H1 (cell line): Measurements from ENCODE around the gene RAMP1. TPM values are rescaled to one million over a fixed set of nuclear protein-coding genes. Genes with fewer than 3 reads are reported as not detected.

ENCODE experiments used
- CTCF ChIA-PET: fragments of 300-600 bp; sonication (Branson Sonifier 250); formaldehyde crosslinking; loops from one replicate; lab custom pipeline; 2021; ENCODE audit not compliant: partially characterized antibody; lab: Charles Lee
- POLR2A ChIA-PET: fragments of 300-600 bp; sonication (Branson Sonifier 250); formaldehyde crosslinking; loops from one replicate; lab custom pipeline; 2021; ENCODE audit warnings: inconsistent platforms; ENCODE audit not compliant: partially characterized antibody; lab: Charles Lee
- DNase-seq, 2 experiments: peaks; one replicate each; pipeline versions ENCODE4 v3.0.0 to v3.0.0-alpha.2; 2010 to 2022; ENCODE audit warnings: low spot score in 2 of 2, low read depth in 1 of 2, mixed read lengths in 1 of 2
- FAIRE-seq: peaks from 2 replicates; lab custom pipeline; 2011; peaks lifted over from hg19 to GRCh38; lab: Jason Lieb, UNC
- H2AFZ ChIP-seq: 2 replicates; pipeline ENCODE4 v1.8.1; 2012; ENCODE audit warnings: low read length, inconsistent platforms
- H2AK5ac ChIP-seq: 2 replicates; pipeline ENCODE4 v1.6.1; 2013; ENCODE audit warnings: low read depth, low read length
- H2BK120ac ChIP-seq: replicated peaks from 2 replicates; pipeline ENCODE3; 2013; ENCODE audit warnings: low read depth, low read length, inconsistent platforms
- H2BK12ac ChIP-seq: 2 replicates; pipeline ENCODE4 v1.6.1; 2013; ENCODE audit warnings: low read depth, low read length
- H2BK15ac ChIP-seq: 2 replicates; pipeline ENCODE4 v1.6.1; 2013; ENCODE audit warnings: low read length
- H2BK20ac ChIP-seq: 2 replicates; pipeline ENCODE4 v1.6.1; 2013; ENCODE audit warnings: low read length
- H2BK5ac ChIP-seq: 2 replicates; pipeline ENCODE4 v1.6.1; 2013; ENCODE audit warnings: low read depth, low read length
- H3K14ac ChIP-seq: 2 replicates; pipeline ENCODE4 v1.6.1; 2013; ENCODE audit warnings: inconsistent platforms; ENCODE audit not compliant: insufficient read length
- H3K18ac ChIP-seq: 2 replicates; pipeline ENCODE4 v1.6.1; 2013; ENCODE audit warnings: low read length; ENCODE audit errors: extremely low read depth
- H3K23ac ChIP-seq: 2 replicates; pipeline ENCODE4 v1.6.1; 2013; ENCODE audit warnings: inconsistent platforms; ENCODE audit not compliant: insufficient read length
- H3K23me2 ChIP-seq: 2 replicates; pipeline ENCODE4 v1.6.1; 2013; ENCODE audit warnings: low read depth, low read length
- H3K27ac ChIP-seq: 2 replicates; pipeline ENCODE4 v1.6.1; 2011; ENCODE audit warnings: low read depth, low read length, inconsistent platforms
- H3K27me3 ChIP-seq, 4 experiments: replicated peaks in 1 of 4; 1 replicate in 1 of 4; 2 replicates in 3 of 4; pipeline versions ENCODE4 v1.6.1 to v1.8.1; 2011 to 2013; ENCODE audit warnings: low read length in 3 of 4, mild to moderate bottlenecking in 3 of 4, inconsistent platforms in 2 of 4, mixed read lengths in 2 of 4, moderate library complexity in 1 of 4; ENCODE audit not compliant: control insufficient read depth in 3 of 4, insufficient read depth in 3 of 4; ENCODE audit errors: extremely low read depth in 1 of 4
- H3K36me3 ChIP-seq, 4 experiments: 2 replicates each; pipeline versions ENCODE4 v1.6.1 to v1.8.1; 2011 to 2013; ENCODE audit warnings: mild to moderate bottlenecking in 4 of 4, low read length in 3 of 4, moderate library complexity in 2 of 4, control low read depth in 1 of 4, inconsistent platforms in 1 of 4; ENCODE audit not compliant: insufficient read depth in 4 of 4, control insufficient read depth in 2 of 4
- H3K4ac ChIP-seq: replicated peaks from 2 replicates; pipeline ENCODE3; 2013; ENCODE audit warnings: low read length, low read depth, mixed read lengths, inconsistent platforms; ENCODE audit not compliant: insufficient read length
- H3K4me1 ChIP-seq, 4 experiments: replicated peaks in 1 of 4; 1 replicate in 1 of 4; 2 replicates in 3 of 4; pipeline versions ENCODE4 v1.6.1 to v1.8.1; 2011 to 2013; ENCODE audit warnings: low read length in 3 of 4, inconsistent platforms in 2 of 4, mixed read lengths in 1 of 4; ENCODE audit not compliant: insufficient read depth in 4 of 4, control insufficient read depth in 3 of 4
- H3K4me2 ChIP-seq, 2 experiments: 2 replicates each; pipeline versions ENCODE4 v1.6.1 to v1.8.1; 2011 to 2013; ENCODE audit warnings: low read depth in 2 of 2, low read length in 2 of 2, control low read depth in 1 of 2, inconsistent platforms in 1 of 2, mild to moderate bottlenecking in 1 of 2; ENCODE audit not compliant: insufficient read depth in 1 of 2
- H3K4me3 ChIP-seq, 4 experiments: fragments of 200-600, 300-600 bp in 1 of 4; sonication (generic), shearing (Covaris generic), sonication (Bioruptor Twin) in 1 of 4; 2 replicates each; pipeline versions ENCODE4 v1.5.1 to v1.8.1; 2011 to 2016; ENCODE audit warnings: low read length in 4 of 4, low read depth in 3 of 4, control low read depth in 2 of 4, inconsistent platforms in 2 of 4, mild to moderate bottlenecking in 2 of 4, mixed read lengths in 1 of 4, moderate library complexity in 1 of 4; ENCODE audit not compliant: insufficient read depth in 2 of 4; ENCODE audit errors: extremely low read depth in 1 of 4
- H3K56ac ChIP-seq: replicated peaks from 2 replicates; pipeline ENCODE3; 2013; ENCODE audit warnings: low read depth, mild to moderate bottlenecking, mixed read lengths, low read length, inconsistent platforms; ENCODE audit not compliant: insufficient read length
- H3K79me1 ChIP-seq: 2 replicates; pipeline ENCODE4 v1.6.1; 2013; ENCODE audit warnings: low read depth, low read length, control low read depth
- H3K79me2 ChIP-seq, 2 experiments: 2 replicates each; pipeline versions ENCODE4 v1.6.1 to v1.8.1; 2012 to 2013; ENCODE audit warnings: low read length in 2 of 2, mild to moderate bottlenecking in 2 of 2, inconsistent platforms in 1 of 2; ENCODE audit not compliant: insufficient read depth in 2 of 2, control insufficient read depth in 1 of 2
- H3K9ac ChIP-seq, 4 experiments: replicated peaks in 1 of 4; 1 replicate in 1 of 4; 2 replicates in 3 of 4; pipeline versions ENCODE4 v1.6.1 to v1.8.1; 2011 to 2013; ENCODE audit warnings: low read depth in 3 of 4, low read length in 3 of 4, control low read depth in 2 of 4, mild to moderate bottlenecking in 2 of 4, moderate library complexity in 2 of 4, inconsistent platforms in 1 of 4; ENCODE audit errors: extremely low read depth in 1 of 4
- H3K9me3 ChIP-seq, 2 experiments: 2 replicates each; pipeline versions ENCODE4 v1.6.1 to v1.8.1; 2012 to 2013; ENCODE audit warnings: mild to moderate bottlenecking in 2 of 2, moderate library complexity in 2 of 2, control low read depth in 1 of 2, inconsistent platforms in 1 of 2, low read depth in 1 of 2, low read length in 1 of 2, mixed read lengths in 1 of 2; ENCODE audit not compliant: insufficient read depth in 2 of 2
- H4K20me1 ChIP-seq, 2 experiments: replicated peaks in 1 of 2; 2 replicates each; pipeline versions ENCODE3 to v1.8.1; 2011 to 2013; ENCODE audit warnings: inconsistent platforms in 2 of 2, low read length in 2 of 2, mild to moderate bottlenecking in 1 of 2; ENCODE audit not compliant: insufficient read depth in 2 of 2, control insufficient read depth in 1 of 2
- H4K5ac ChIP-seq: 2 replicates; pipeline ENCODE4 v1.6.1; 2013; ENCODE audit warnings: low read length, low read depth, mixed read lengths, inconsistent platforms; ENCODE audit not compliant: insufficient read length
- H4K8ac ChIP-seq: 2 replicates; pipeline ENCODE4 v1.8.0; 2013; ENCODE audit warnings: mild to moderate bottlenecking, moderate library complexity, low read length, inconsistent platforms; ENCODE audit not compliant: insufficient read depth; ENCODE audit errors: extremely low read depth
- H4K91ac ChIP-seq: replicated peaks from 2 replicates; pipeline ENCODE3; 2013; ENCODE audit warnings: low read length, mixed read lengths, inconsistent platforms; ENCODE audit not compliant: insufficient read length
- E2F6 ChIP-seq: IDR thresholded peaks from 2 replicates; pipeline ENCODE4 v1.6.1; 2012; ENCODE audit warnings: inconsistent platforms
- EGR1 ChIP-seq: IDR thresholded peaks from 2 replicates; pipeline ENCODE4 v1.6.1; 2011; ENCODE audit warnings: low read depth, low read length, borderline replicate concordance
- JUN ChIP-seq: IDR thresholded peaks from 2 replicates; pipeline ENCODE4 v1.6.1; 2011; ENCODE audit warnings: low read depth, mild to moderate bottlenecking, improper control_type of control experiment, low read length
- NANOG ChIP-seq: IDR thresholded peaks from 2 replicates; pipeline ENCODE4 v1.6.1; 2011; ENCODE audit warnings: low read length, low read depth, mild to moderate bottlenecking, inconsistent platforms; ENCODE audit not compliant: insufficient read depth, poor library complexity, severe bottlenecking
- POU5F1 ChIP-seq: IDR thresholded peaks from 2 replicates; pipeline ENCODE4 v1.6.1; 2011; ENCODE audit warnings: low read depth, mild to moderate bottlenecking, low read length, moderate library complexity
- RAD21 ChIP-seq, 2 experiments: IDR thresholded peaks in 1 of 2; conservative IDR thresholded peaks in 1 of 2; 2 replicates each; pipeline ENCODE4 v1.6.1; 2011; ENCODE audit warnings: low read depth in 2 of 2, low read length in 2 of 2, improper control_type of control experiment in 1 of 2, inconsistent platforms in 1 of 2, mild to moderate bottlenecking in 1 of 2, moderate library complexity in 1 of 2
- RNF2 ChIP-seq: fragments of 200-900, 300-1000 bp; sonication (generic); IDR thresholded peaks from 2 replicates; pipeline ENCODE4 v1.7.1; 2016; ENCODE audit warnings: borderline replicate concordance, low read depth, mild to moderate bottlenecking, antibody characterized with exemption, low read length; ENCODE audit not compliant: poor library complexity, severe bottlenecking; ENCODE audit errors: missing control alignments
- USF2 ChIP-seq: IDR thresholded peaks from 2 replicates; pipeline ENCODE4 v1.6.1; 2011; ENCODE audit warnings: low read length, improper control_type of control experiment
- WGBS, 2 experiments: shearing (Covaris generic) in 1 of 2; methylation state at CpG; one replicate each; pipeline versions ENCODE4 v1.1.6 to v1.1.7; 2013 to 2015; ENCODE audit warnings: low lambda C conversion rate in 2 of 2, mixed read lengths in 2 of 2, inconsistent platforms in 1 of 2, low coverage in 1 of 2, missing lambda C conversion rate in 1 of 2; ENCODE audit not compliant: insufficient replicate concordance in 2 of 2, insufficient coverage in 1 of 2, insufficient read length in 1 of 2; ENCODE audit errors: extremely low coverage in 1 of 2, missing lambda C conversion rate in 1 of 2; 5-methylcytosine and 5-hydroxymethylcytosine counted together
- polyA plus RNA-seq, 7 experiments: library from polyadenylated mRNA; depleted of rRNA in 3 of 7; stranded (reverse) in 5 of 7; unstranded in 2 of 7; fragments of >200 nt in 5 of 7; fragments of 200-250 nt in 2 of 7; gene quantifications; 1 replicate in 5 of 7; 2 replicates in 1 of 7; 4 replicates in 1 of 7; pipeline versions ENCODE4 v1.2.1 to v1.2.3, GENCODE V29; 2011 to 2013; ENCODE audit warnings: missing spikeins in 2 of 7, mixed read lengths in 2 of 7
- total RNA-seq: library from RNA; stranded (reverse); fragmentation: NEBNext Ultra II Directional; extraction: Animal tissue kit (Norgen Biotek cat#: 25700); gene quantifications from 2 replicates; pipeline ENCODE4 v1.2.1, GENCODE V29; 2021

Gene RAMP1
- total and polyA plus RNA-seq, 2 of the 8 experiments (the other 6 are each of a cell fraction or from before 2014, with no cell fraction given), result 0.65 to 4.3 TPM

- no peak overlapping the region for H2BK12ac ChIP-seq
- peaks cover 9 to 25% (median 20%) of the 10 kb centered on the region in 4 experiments for H3K27me3 ChIP-seq
- H4K8ac ChIP-seq, result no peak overlapping the region; the same call in 1 of the 2 replicates
- no peak overlapping the region for H3K9ac ChIP-seq
- POLR2A ChIA-PET, result interaction anchor here (0.6 kb wide), 1 partner anchor 75 kb away, joined by 3 read pairs; no protein-coding TSS in a partner anchor
- H3K4me1 ChIP-seq, result peaks cover 0 to 10% (median 5%) of the 10 kb centered on the region in 4 experiments; a peak in 6 of 7 replicates
- no peaks in the 10 kb centered on the region for H3K9me3 ChIP-seq
- no peak overlapping the region for H3K14ac ChIP-seq
- H3K79me2 ChIP-seq, result no peaks in the 10 kb centered on the region
- FAIRE-seq, result no peak
- no peak overlapping the region for H2AFZ ChIP-seq
- H3K36me3 ChIP-seq, result no peaks in the 10 kb centered on the region
- no peak overlapping the region for H3K4ac ChIP-seq
- TF ChIP-seq RAD21 (IDR thresholded peaks at IDR 0.05 in 1 of 2, conservative IDR thresholded peaks at IDR 0.05 in 1 of 2; ENCODE audit: low read depth in 2 of 2, low read length in 2 of 2) (no peak), NANOG (no peak), POU5F1 (no peak), RNF2 (no peak), JUN (no peak), USF2 (no peak), EGR1 (no peak), E2F6 (no peak)
- no peak overlapping the region for H2AK5ac ChIP-seq
- H3K56ac ChIP-seq, result no peak overlapping the region
- H3K18ac ChIP-seq, result no peak overlapping the region
- H3K4me3 ChIP-seq, result no peak overlapping the region
- no peak overlapping the region; the same call in 1 of the 2 replicates for H2BK20ac ChIP-seq
- H4K20me1 ChIP-seq, result no peaks in the 10 kb centered on the region
- no peak overlapping the region for H4K91ac ChIP-seq
- no peak overlapping the region for H2BK120ac ChIP-seq
- WGBS, 2 experiments, result 83% methylated on average over 21 of the region's 22 CpGs; no CpG with 5 or more reads in 1 of the 2 experiments
- H3K4me2 ChIP-seq, result no peak overlapping the region
- CTCF ChIA-PET, result no interaction called here
- no peak overlapping the region for H4K5ac ChIP-seq
- H3K23ac ChIP-seq, result no peak overlapping the region
- DNase-seq, result no peak
- H3K27ac ChIP-seq, result no peak overlapping the region
- no peaks in the 10 kb centered on the region for H3K79me1 ChIP-seq
- H2BK15ac ChIP-seq, result no peak overlapping the region
- H2BK5ac ChIP-seq, result no peak overlapping the region
- peaks cover 8% of the 10 kb centered on the region; the same call in 1 of the 2 replicates for H3K23me2 ChIP-seq
Measured at GRCh38 chr2:237863689-237864443, 4.4 kb downstream of the RAMP1 start.
